ENCODE measurements around the gene DDOST. TPM values are rescaled to one million over a fixed set of nuclear protein-coding genes. Genes with fewer than 3 reads are reported as not detected.

Gene DDOST
- total RNA-seq, 1 experiment from 2014 or later: 238 TPM

- Histone ChIP-seq H3K9me3 (ENCODE audit: low read depth, low read length, poor library complexity, severe bottlenecking) (no peaks in the 10 kb centered on the region), H3K27ac (ENCODE audit: low read depth, low read length, poor library complexity, severe bottlenecking) (no peak overlapping the region), H3K36me3 (ENCODE audit: insufficient read depth, low read length, poor library complexity, severe bottlenecking) (no peaks in the 10 kb centered on the region), H3K27me3 (replicated peaks; ENCODE audit: insufficient read depth, low read depth, low read length, poor library complexity) (no peaks in the 10 kb centered on the region), H3K4me3 (ENCODE audit: low read depth, low read length, poor library complexity, severe bottlenecking) (no peak overlapping the region), H3K4me1 (ENCODE audit: insufficient read depth, low read length, poor library complexity, severe bottlenecking) (no peaks in the 10 kb centered on the region)
- intact Hi-C loops (cut with micrococcal nuclease; ENCODE audit: unreplicated experiment): no loop called here
- BruUV-seq (replicated peaks): no TSS peak
- ChIA-PET CTCF (no interaction called here), POLR2A (ENCODE audit: low non-redundant PET) (no interaction called here)
- no peak for DNase-seq (ENCODE audit: low spot score)
- TF ChIP-seq, protein P1, sequence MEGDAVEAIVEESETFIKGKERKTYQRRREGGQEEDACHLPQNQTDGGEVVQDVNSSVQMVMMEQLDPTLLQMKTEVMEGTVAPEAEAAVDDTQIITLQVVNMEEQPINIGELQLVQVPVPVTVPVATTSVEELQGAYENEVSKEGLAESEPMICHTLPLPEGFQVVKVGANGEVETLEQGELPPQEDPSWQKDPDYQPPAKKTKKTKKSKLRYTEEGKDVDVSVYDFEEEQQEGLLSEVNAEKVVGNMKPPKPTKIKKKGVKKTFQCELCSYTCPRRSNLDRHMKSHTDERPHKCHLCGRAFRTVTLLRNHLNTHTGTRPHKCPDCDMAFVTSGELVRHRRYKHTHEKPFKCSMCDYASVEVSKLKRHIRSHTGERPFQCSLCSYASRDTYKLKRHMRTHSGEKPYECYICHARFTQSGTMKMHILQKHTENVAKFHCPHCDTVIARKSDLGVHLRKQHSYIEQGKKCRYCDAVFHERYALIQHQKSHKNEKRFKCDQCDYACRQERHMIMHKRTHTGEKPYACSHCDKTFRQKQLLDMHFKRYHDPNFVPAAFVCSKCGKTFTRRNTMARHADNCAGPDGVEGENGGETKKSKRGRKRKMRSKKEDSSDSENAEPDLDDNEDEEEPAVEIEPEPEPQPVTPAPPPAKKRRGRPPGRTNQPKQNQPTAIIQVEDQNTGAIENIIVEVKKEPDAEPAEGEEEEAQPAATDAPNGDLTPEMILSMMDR (conservative IDR thresholded peaks at IDR 0.05; ENCODE audit: low read depth, low read length): no peak
- no peak for TF ChIP-seq EZH2 (IDR thresholded peaks at IDR 0.05; ENCODE audit: borderline replicate concordance, low read depth, low read length, poor library complexity, severe bottlenecking)
Observed at GRCh38 chr1:20621012-20621411, 40.2 kb downstream of the DDOST start.

GRCh38 chr1:20619999-20620398 is 41.2 kb downstream of the DDOST start:
- no peak for DNase-seq (ENCODE audit: low spot score)
- intact Hi-C loops (cut with micrococcal nuclease; ENCODE audit: unreplicated experiment): no loop called here
- TF ChIP-seq, protein P1 (conservative IDR thresholded peaks at IDR 0.05; ENCODE audit: low read depth, low read length): no peak
- no peak for TF ChIP-seq EZH2 (IDR thresholded peaks at IDR 0.05; ENCODE audit: borderline replicate concordance, low read depth, low read length, poor library complexity, severe bottlenecking)
- Histone ChIP-seq H3K27ac (ENCODE audit: low read depth, low read length, poor library complexity, severe bottlenecking) (no peak overlapping the region), H3K4me3 (ENCODE audit: low read depth, low read length, poor library complexity, severe bottlenecking) (no peak overlapping the region), H3K27me3 (replicated peaks; ENCODE audit: insufficient read depth, low read depth, low read length, poor library complexity) (no peaks in the 10 kb centered on the region), H3K9me3 (ENCODE audit: low read depth, low read length, poor library complexity, severe bottlenecking) (no peaks in the 10 kb centered on the region), H3K36me3 (ENCODE audit: insufficient read depth, low read length, poor library complexity, severe bottlenecking) (no peaks in the 10 kb centered on the region), H3K4me1 (ENCODE audit: insufficient read depth, low read length, poor library complexity, severe bottlenecking) (no peaks in the 10 kb centered on the region)
- no TSS peak for BruUV-seq (replicated peaks)
- POLR2A ChIA-PET (ENCODE audit: low non-redundant PET): no interaction called here
- CTCF ChIA-PET: interaction anchor here (0.6 kb wide), 1 partner anchor 54 kb away, joined by 7 read pairs; no protein-coding TSS in a partner anchor

DNA sequence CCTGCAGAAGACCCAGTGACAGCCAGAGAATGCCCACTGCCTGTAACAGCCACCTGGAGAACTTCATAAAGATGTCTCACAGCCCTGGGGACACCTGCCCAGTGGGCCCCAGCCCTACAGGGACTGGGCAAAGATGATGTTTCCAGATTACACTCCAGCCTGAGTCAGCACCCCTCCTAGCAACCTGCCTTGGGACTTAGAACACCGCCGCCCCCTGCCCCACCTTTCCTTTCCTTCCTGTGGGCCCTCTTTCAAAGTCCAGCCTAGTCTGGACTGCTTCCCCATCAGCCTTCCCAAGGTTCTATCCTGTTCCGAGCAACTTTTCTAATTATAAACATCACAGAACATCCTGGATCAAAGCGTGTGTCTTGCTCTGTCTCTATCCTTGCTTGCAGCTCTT is 42.6 kb downstream of the DDOST start:
- TF ChIP-seq, protein P1 (conservative IDR thresholded peaks at IDR 0.05; ENCODE audit: low read depth, low read length): no peak
- no peak for TF ChIP-seq EZH2 (IDR thresholded peaks at IDR 0.05; ENCODE audit: borderline replicate concordance, low read depth, low read length, poor library complexity, severe bottlenecking)
- H3K9me3 ChIP-seq (ENCODE audit: low read depth, low read length, poor library complexity, severe bottlenecking): no peaks in the 10 kb centered on the region
- CTCF ChIA-PET: interaction anchor here (1.3 kb wide), 1 partner anchor 44 kb away, joined by 3 read pairs; no protein-coding TSS in a partner anchor
- no peaks in the 10 kb centered on the region for H3K36me3 ChIP-seq (ENCODE audit: insufficient read depth, low read length, poor library complexity, severe bottlenecking)
- no TSS peak for BruUV-seq (replicated peaks)
- POLR2A ChIA-PET (ENCODE audit: low non-redundant PET): no interaction called here
- no peaks in the 10 kb centered on the region for H3K4me1 ChIP-seq (ENCODE audit: insufficient read depth, low read length, poor library complexity, severe bottlenecking)
- no peaks in the 10 kb centered on the region for H3K27me3 ChIP-seq (replicated peaks; ENCODE audit: insufficient read depth, low read depth, low read length, poor library complexity)
- intact Hi-C loops (cut with micrococcal nuclease; ENCODE audit: unreplicated experiment): no loop called here
- no peak overlapping the region for H3K4me3 ChIP-seq (ENCODE audit: low read depth, low read length, poor library complexity, severe bottlenecking)
- no peak for DNase-seq (ENCODE audit: low spot score)
- no peak overlapping the region for H3K27ac ChIP-seq (ENCODE audit: low read depth, low read length, poor library complexity, severe bottlenecking)
